KMS-11 (cell line): ENCODE results near the gene ZNF385B.

ENCODE experiments used
- H2AFZ ChIP-seq: fragments of 200-600 bp; sonication (generic); 2 replicates; pipeline ENCODE4 v1.6.1; 2016; ENCODE audit warnings: antibody characterized with exemption, mixed run types, low read depth
- H3K27ac ChIP-seq: fragments of 200-600 bp; sonication (generic); 2 replicates; pipeline ENCODE4 v1.6.1; 2016; ENCODE audit warnings: mild to moderate bottlenecking, mixed run types
- H3K27me3 ChIP-seq: fragments of 200-600 bp; sonication (generic); 2 replicates; pipeline ENCODE4 v1.6.1; 2017; ENCODE audit warnings: mild to moderate bottlenecking, low read depth, mixed run types, moderate library complexity; ENCODE audit not compliant: insufficient read depth
- H3K36me3 ChIP-seq: fragments of 200-600 bp; sonication (generic); 2 replicates; pipeline ENCODE4 v1.6.1; 2017; ENCODE audit warnings: mild to moderate bottlenecking, mixed run types; ENCODE audit not compliant: insufficient read depth
- H3K4me1 ChIP-seq: fragments of 200-600 bp; sonication (generic); 2 replicates; pipeline ENCODE4 v1.6.1; 2016; ENCODE audit warnings: mild to moderate bottlenecking, low read depth, mixed run types; ENCODE audit not compliant: poor library complexity, severe bottlenecking
- H3K4me2 ChIP-seq: fragments of 200-600 bp; sonication (generic); 2 replicates; pipeline ENCODE4 v1.7.0; 2016; ENCODE audit warnings: mild to moderate bottlenecking, mixed run types
- H3K4me3 ChIP-seq: fragments of 200-600 bp; sonication (generic); IDR thresholded peaks from 2 replicates; pipeline ENCODE4 v1.6.1; 2017; ENCODE audit warnings: low read depth, low read length, mixed read lengths; ENCODE audit not compliant: insufficient read depth
- H3K79me2 ChIP-seq: fragments of 200-600 bp; sonication (generic); 2 replicates; pipeline ENCODE4 v1.6.1; 2016; ENCODE audit warnings: low read depth, mixed run types; ENCODE audit not compliant: insufficient read depth
- H3K9ac ChIP-seq: fragments of 200-600 bp; sonication (generic); 2 replicates; pipeline ENCODE4 v1.6.1; 2016; ENCODE audit warnings: mild to moderate bottlenecking, mixed run types
- H4K20me1 ChIP-seq: fragments of 200-600 bp; sonication (generic); 2 replicates; pipeline ENCODE4 v1.6.1; 2016; ENCODE audit warnings: mild to moderate bottlenecking, mixed run types; ENCODE audit not compliant: insufficient read depth
- TF ChIP-seq, protein P1 (sequence below): fragments of 200-600 bp; sonication (generic); conservative IDR thresholded peaks from 2 replicates; pipeline ENCODE4 v1.6.1; 2017; ENCODE audit warnings: low read depth, mild to moderate bottlenecking, antibody characterized with exemption, low read length, moderate library complexity, mixed read lengths

Gene ZNF385B

DNA sequence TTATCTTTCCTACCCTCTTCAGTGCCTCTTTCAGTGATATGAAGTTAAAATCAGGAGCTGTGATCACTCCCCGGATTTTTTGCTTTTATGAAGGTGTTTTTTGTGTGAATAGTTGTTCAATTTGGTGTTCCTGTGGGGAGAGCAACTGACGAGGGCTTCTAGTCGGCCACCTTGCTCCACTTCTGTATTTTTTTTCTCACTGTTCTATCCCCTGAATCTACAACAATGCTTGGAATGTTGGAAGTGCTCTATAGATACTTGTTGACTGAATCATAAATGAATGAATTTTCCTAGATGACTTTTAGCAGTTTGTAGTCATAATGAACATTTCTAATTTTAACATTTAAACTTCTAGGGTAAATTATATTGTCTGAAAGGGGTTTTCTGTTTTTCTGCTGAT, 247.3 kb downstream of the ZNF385B start:
- H2AFZ ChIP-seq = no peak overlapping the region
- no peak overlapping the region for H3K9ac ChIP-seq
- TF ChIP-seq, protein P1, sequence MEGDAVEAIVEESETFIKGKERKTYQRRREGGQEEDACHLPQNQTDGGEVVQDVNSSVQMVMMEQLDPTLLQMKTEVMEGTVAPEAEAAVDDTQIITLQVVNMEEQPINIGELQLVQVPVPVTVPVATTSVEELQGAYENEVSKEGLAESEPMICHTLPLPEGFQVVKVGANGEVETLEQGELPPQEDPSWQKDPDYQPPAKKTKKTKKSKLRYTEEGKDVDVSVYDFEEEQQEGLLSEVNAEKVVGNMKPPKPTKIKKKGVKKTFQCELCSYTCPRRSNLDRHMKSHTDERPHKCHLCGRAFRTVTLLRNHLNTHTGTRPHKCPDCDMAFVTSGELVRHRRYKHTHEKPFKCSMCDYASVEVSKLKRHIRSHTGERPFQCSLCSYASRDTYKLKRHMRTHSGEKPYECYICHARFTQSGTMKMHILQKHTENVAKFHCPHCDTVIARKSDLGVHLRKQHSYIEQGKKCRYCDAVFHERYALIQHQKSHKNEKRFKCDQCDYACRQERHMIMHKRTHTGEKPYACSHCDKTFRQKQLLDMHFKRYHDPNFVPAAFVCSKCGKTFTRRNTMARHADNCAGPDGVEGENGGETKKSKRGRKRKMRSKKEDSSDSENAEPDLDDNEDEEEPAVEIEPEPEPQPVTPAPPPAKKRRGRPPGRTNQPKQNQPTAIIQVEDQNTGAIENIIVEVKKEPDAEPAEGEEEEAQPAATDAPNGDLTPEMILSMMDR = no peak
- no peak overlapping the region for H3K27ac ChIP-seq
- H3K4me2 ChIP-seq = no peak overlapping the region
- H3K4me1 ChIP-seq = no peaks in the 10 kb centered on the region
- H3K4me3 ChIP-seq = no peak overlapping the region
- H3K27me3 ChIP-seq = no peaks in the 10 kb centered on the region
- H3K79me2 ChIP-seq = no peaks in the 10 kb centered on the region
- H3K36me3 ChIP-seq = no peaks in the 10 kb centered on the region
- H4K20me1 ChIP-seq = no peaks in the 10 kb centered on the region

DNA sequence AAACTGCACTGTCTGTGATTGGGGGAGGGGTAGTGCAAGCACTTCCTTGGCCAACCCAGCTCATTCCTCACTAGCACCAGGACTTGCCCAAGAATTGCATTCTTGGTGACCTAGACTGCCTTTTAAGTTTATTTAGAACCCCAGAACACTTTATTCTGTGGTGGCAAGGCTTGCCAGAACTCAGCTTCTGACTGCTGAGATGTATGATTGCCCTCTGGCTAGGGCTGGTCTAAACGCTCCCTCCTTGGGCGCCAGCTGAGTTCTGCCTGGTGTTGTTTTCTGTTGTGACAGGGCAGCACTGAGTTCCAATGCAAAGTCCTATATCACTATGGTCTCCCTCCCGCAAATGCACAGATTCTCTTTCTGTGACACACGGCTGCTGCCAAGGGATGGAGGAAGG, 247.7 kb downstream of the ZNF385B start:
- Histone ChIP-seq H3K27ac (no peak overlapping the region), H3K27me3 (no peaks in the 10 kb centered on the region), H3K79me2 (no peaks in the 10 kb centered on the region), H3K4me1 (no peaks in the 10 kb centered on the region), H4K20me1 (no peaks in the 10 kb centered on the region), H2AFZ (no peak overlapping the region), H3K9ac (no peak overlapping the region), H3K4me2 (no peak overlapping the region), H3K4me3 (no peak overlapping the region), H3K36me3 (no peaks in the 10 kb centered on the region)
- TF ChIP-seq, protein P1 = no peak

DNA sequence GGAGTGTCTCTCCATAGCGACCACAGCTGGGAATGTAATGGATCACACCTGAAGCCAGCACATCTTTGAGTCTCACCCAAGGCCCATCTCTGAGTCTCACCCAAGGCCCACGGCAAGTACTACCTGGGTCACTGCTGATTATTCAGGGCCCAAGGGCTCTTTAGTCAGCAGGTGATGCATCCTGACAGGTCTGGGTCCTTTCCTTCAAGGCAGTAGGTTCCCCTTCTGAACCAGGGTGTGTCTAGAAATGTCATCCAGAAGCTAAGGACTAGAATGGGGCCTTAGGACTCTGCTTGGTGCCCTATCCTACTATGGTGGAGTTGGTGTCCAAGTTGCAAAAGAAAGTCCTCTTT, 248.1 kb downstream of the ZNF385B start:
- H3K4me2 ChIP-seq = no peak overlapping the region
- H3K36me3 ChIP-seq = no peaks in the 10 kb centered on the region
- H4K20me1 ChIP-seq = no peaks in the 10 kb centered on the region
- no peaks in the 10 kb centered on the region for H3K27me3 ChIP-seq
- H3K4me3 ChIP-seq = no peak overlapping the region
- H3K9ac ChIP-seq = no peak overlapping the region
- TF ChIP-seq, protein P1 = no peak
- H2AFZ ChIP-seq = no peak overlapping the region
- no peaks in the 10 kb centered on the region for H3K79me2 ChIP-seq
- no peaks in the 10 kb centered on the region for H3K4me1 ChIP-seq
- no peak overlapping the region for H3K27ac ChIP-seq

DNA sequence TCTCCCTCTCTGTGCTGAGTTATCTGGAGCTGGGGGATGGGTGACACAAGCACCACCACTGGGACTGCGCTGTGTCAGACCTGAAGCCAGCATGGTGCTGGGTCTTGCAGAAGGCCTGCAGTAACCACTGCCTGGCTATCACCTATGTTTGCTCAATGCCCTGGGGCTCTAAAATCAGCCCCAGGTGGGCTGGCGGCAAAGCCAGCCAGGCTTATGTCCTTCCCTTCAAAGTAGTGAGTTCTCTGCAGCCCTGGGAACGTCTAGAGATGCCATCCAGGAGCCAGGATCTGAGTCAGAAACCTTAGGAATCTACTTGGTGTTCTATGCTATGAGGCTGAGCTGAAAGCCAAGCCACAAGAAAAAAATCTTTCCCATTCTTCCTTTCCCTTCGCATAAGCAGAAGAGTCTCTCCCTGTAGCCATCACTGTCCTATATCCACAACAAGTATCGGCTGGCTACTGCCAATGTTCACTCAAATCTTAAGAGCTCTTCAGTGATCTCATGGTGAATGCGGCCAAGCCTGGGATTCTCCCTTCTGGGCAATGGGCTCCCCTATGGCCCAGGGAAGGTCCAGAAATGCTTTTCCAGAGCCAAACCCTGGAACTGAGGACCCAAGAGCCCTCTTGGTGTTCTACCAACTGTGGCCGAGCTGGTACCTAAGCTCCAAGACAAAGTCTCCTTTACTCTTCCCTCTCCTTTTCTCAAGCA, 248.7 kb downstream of the ZNF385B start:
- no peak overlapping the region for H2AFZ ChIP-seq
- no peaks in the 10 kb centered on the region for H3K79me2 ChIP-seq
- no peak overlapping the region for H3K9ac ChIP-seq
- no peaks in the 10 kb centered on the region for H3K36me3 ChIP-seq
- H3K4me2 ChIP-seq = no peak overlapping the region
- TF ChIP-seq, protein P1 = no peak
- H4K20me1 ChIP-seq = no peaks in the 10 kb centered on the region
- no peak overlapping the region for H3K27ac ChIP-seq
- H3K4me3 ChIP-seq = no peak overlapping the region
- no peaks in the 10 kb centered on the region for H3K4me1 ChIP-seq
- no peaks in the 10 kb centered on the region for H3K27me3 ChIP-seq
